Astrocyte (in vitro differentiated cells and primary cell): Measurements from ENCODE around the gene KCNH8. TPM values are rescaled to one million over a fixed set of nuclear protein-coding genes. Genes with fewer than 3 reads are reported as not detected.

Experiments used
- DNase-seq: peaks from one replicate; pipeline ENCODE4 v3.0.0-alpha.2; 2010; ENCODE audit warnings: low read depth
- FAIRE-seq: peaks from 2 replicates; lab custom pipeline; 2011; peaks lifted over from hg19 to GRCh38; lab: Jason Lieb, UNC
- H2AFZ ChIP-seq: 2 replicates; pipeline ENCODE4 v1.6.0; 2012; ENCODE audit warnings: low read depth, low read length, inconsistent platforms
- H3K27ac ChIP-seq: 2 replicates; pipeline ENCODE4 v1.5.1; 2011; ENCODE audit warnings: low read depth, low read length, inconsistent platforms
- H3K27me3 ChIP-seq: 2 replicates; pipeline ENCODE4 v1.6.0; 2011; ENCODE audit warnings: low read length, inconsistent platforms; ENCODE audit not compliant: insufficient read depth
- H3K36me3 ChIP-seq: 2 replicates; pipeline ENCODE4 v1.5.1; 2011; ENCODE audit warnings: low read length, inconsistent platforms; ENCODE audit not compliant: insufficient read depth
- H3K4me1 ChIP-seq: 2 replicates; pipeline ENCODE4 v1.5.1; 2011; ENCODE audit warnings: low read length, inconsistent platforms; ENCODE audit not compliant: insufficient read depth
- H3K4me2 ChIP-seq: 2 replicates; pipeline ENCODE4 v1.6.0; 2012; ENCODE audit warnings: low read length, inconsistent platforms
- H3K4me3 ChIP-seq: 2 replicates; pipeline ENCODE4 v1.5.1; 2011; ENCODE audit warnings: low read depth, mild to moderate bottlenecking, low read length, inconsistent platforms; ENCODE audit not compliant: insufficient read depth
- H3K79me2 ChIP-seq: 2 replicates; pipeline ENCODE4 v1.6.0; 2012; ENCODE audit warnings: mild to moderate bottlenecking, low read length, inconsistent platforms; ENCODE audit not compliant: insufficient read depth
- H3K9ac ChIP-seq: 2 replicates; pipeline ENCODE4 v1.6.0; 2012; ENCODE audit warnings: mild to moderate bottlenecking, low read length, inconsistent platforms
- H3K9me3 ChIP-seq: 2 replicates; pipeline ENCODE4 v1.5.1; 2012; ENCODE audit warnings: low read depth, mild to moderate bottlenecking, low read length, inconsistent platforms; ENCODE audit not compliant: insufficient read depth
- H4K20me1 ChIP-seq: 2 replicates; pipeline ENCODE4 v1.6.0; 2012; ENCODE audit warnings: low read length, inconsistent platforms; ENCODE audit not compliant: insufficient read depth
- H3K27ac Mint-ChIP-seq: one replicate; pipeline ENCODE4 v1.8.0; 2021; ENCODE audit warnings: mild to moderate bottlenecking, mixed read lengths; ENCODE audit not compliant: unreplicated experiment
- H3K27me3 Mint-ChIP-seq: one replicate; pipeline ENCODE4 v1.8.0; 2021; ENCODE audit warnings: low read depth, mixed read lengths; ENCODE audit not compliant: unreplicated experiment
- H3K36me3 Mint-ChIP-seq: one replicate; pipeline ENCODE4 v1.8.0; 2021; ENCODE audit warnings: low read depth, mixed read lengths; ENCODE audit not compliant: unreplicated experiment
- H3K4me1 Mint-ChIP-seq: one replicate; pipeline ENCODE4 v1.8.0; 2021; ENCODE audit warnings: low read depth, mixed read lengths; ENCODE audit not compliant: unreplicated experiment
- H3K4me3 Mint-ChIP-seq: one replicate; pipeline ENCODE4 v1.8.0; 2021; ENCODE audit warnings: mild to moderate bottlenecking, moderate library complexity, mixed read lengths; ENCODE audit not compliant: unreplicated experiment
- H3K9me3 Mint-ChIP-seq: one replicate; pipeline ENCODE4 v1.8.0; 2021; ENCODE audit warnings: mild to moderate bottlenecking, mixed read lengths; ENCODE audit not compliant: unreplicated experiment
- CTCF ChIP-seq: IDR thresholded peaks from 2 replicates; pipeline ENCODE4 v1.5.1; 2011; ENCODE audit warnings: low read depth, mild to moderate bottlenecking, inconsistent platforms, low read length, moderate library complexity; ENCODE audit not compliant: insufficient read depth
- EZH2 ChIP-seq: IDR thresholded peaks from 2 replicates; pipeline ENCODE4 v1.6.1; 2012; ENCODE audit warnings: mild to moderate bottlenecking, low read length, inconsistent platforms; ENCODE audit not compliant: insufficient read depth
- total RNA-seq: library from RNA; stranded (reverse); gene quantifications from 2 replicates; pipeline ENCODE4 v1.2.1, GENCODE V29; 2021

The KCNH8 gene
- total RNA-seq, 1 donor from 2014 or later: 0.45 TPM

- Mint-ChIP-seq H3K27ac (no peak overlapping the region), H3K4me1 (no peaks in the 10 kb centered on the region)
- TF ChIP-seq EZH2: no peak
- no peak for TF ChIP-seq CTCF
Measured at GRCh38 chr3:19342389-19342788, 194.1 kb downstream of the KCNH8 start.

GRCh38 chr3:19346759-19347158 lies 198.4 kb downstream of the KCNH8 start:
- no peaks in the 10 kb centered on the region for H3K36me3 ChIP-seq
- Mint-ChIP-seq H3K27me3 (no peaks in the 10 kb centered on the region), H3K9me3 (peaks cover 2% of the 10 kb centered on the region), H3K4me1 (no peaks in the 10 kb centered on the region), H3K36me3 (no peaks in the 10 kb centered on the region), H3K4me3 (no peak overlapping the region), H3K27ac (no peak overlapping the region)
- TF ChIP-seq EZH2 (no peak), CTCF (no peak)
- H3K9me3 ChIP-seq: no peaks in the 10 kb centered on the region
- H3K9ac ChIP-seq: no peak overlapping the region
- no peaks in the 10 kb centered on the region for H3K27me3 ChIP-seq
- no peak for DNase-seq
- no peak for FAIRE-seq
- no peaks in the 10 kb centered on the region for H3K79me2 ChIP-seq
- H2AFZ ChIP-seq: no peak overlapping the region
- no peaks in the 10 kb centered on the region for H4K20me1 ChIP-seq
- H3K4me3 ChIP-seq: no peak overlapping the region
- no peak overlapping the region for H3K4me2 ChIP-seq
- no peak overlapping the region for H3K27ac ChIP-seq
- no peaks in the 10 kb centered on the region for H3K4me1 ChIP-seq

More at GRCh38 chr3:19342389-19342788, 194.1 kb downstream of the KCNH8 start:
- Histone ChIP-seq H3K4me2 (no peak overlapping the region), H3K9ac (no peak overlapping the region), H3K4me3 (no peak overlapping the region), H3K79me2 (no peaks in the 10 kb centered on the region), H3K9me3 (no peaks in the 10 kb centered on the region), H4K20me1 (no peaks in the 10 kb centered on the region), H2AFZ (no peak overlapping the region), H3K27ac (no peak overlapping the region), H3K27me3 (no peaks in the 10 kb centered on the region), H3K36me3 (no peaks in the 10 kb centered on the region), H3K4me1 (no peaks in the 10 kb centered on the region)
- H3K27me3 Mint-ChIP-seq: no peaks in the 10 kb centered on the region
- no peaks in the 10 kb centered on the region for H3K36me3 Mint-ChIP-seq
- no peak for DNase-seq
- no peak overlapping the region for H3K4me3 Mint-ChIP-seq
- FAIRE-seq: no peak
- H3K9me3 Mint-ChIP-seq: no peaks in the 10 kb centered on the region

- Histone ChIP-seq H3K4me1 (no peaks in the 10 kb centered on the region), H3K4me3 (no peak overlapping the region), H3K36me3 (no peaks in the 10 kb centered on the region), H3K27me3 (no peaks in the 10 kb centered on the region), H3K79me2 (no peaks in the 10 kb centered on the region), H3K4me2 (no peak overlapping the region), H3K9me3 (no peaks in the 10 kb centered on the region), H3K27ac (no peak overlapping the region), H4K20me1 (no peaks in the 10 kb centered on the region), H3K9ac (no peak overlapping the region), H2AFZ (no peak overlapping the region)
- no peaks in the 10 kb centered on the region for H3K27me3 Mint-ChIP-seq
- TF ChIP-seq CTCF: no peak
- TF ChIP-seq EZH2: no peak
- H3K4me1 Mint-ChIP-seq: no peaks in the 10 kb centered on the region
- H3K9me3 Mint-ChIP-seq: peaks cover 2% of the 10 kb centered on the region
- DNase-seq: no peak
- H3K36me3 Mint-ChIP-seq: no peaks in the 10 kb centered on the region
- no peak overlapping the region for H3K27ac Mint-ChIP-seq
- no peak overlapping the region for H3K4me3 Mint-ChIP-seq
- FAIRE-seq: no peak
Measured at GRCh38 chr3:19347671-19348070, 199.4 kb downstream of the KCNH8 start.
